OCI-LY7 (cell line): ENCODE results near the gene SMIM45.

Source experiments
- BruUV-seq: library from RNA; stranded (reverse); fragments of 400-500 nt; replicated peaks from 2 replicates; lab custom pipeline; 2021; lab: Mats Ljungman, UMichigan
- CTCF ChIA-PET: fragments of 300-600 bp; sonication (Branson Sonifier 250); formaldehyde crosslinking; loops from one replicate; lab custom pipeline; 2022; ENCODE audit warnings: antibody characterized with exemption; ENCODE audit not compliant: unreplicated experiment; lab: Charles Lee
- POLR2A ChIA-PET: fragments of 300-600 bp; sonication (Branson Sonifier 250); formaldehyde crosslinking; loops from one replicate; lab custom pipeline; 2022; ENCODE audit warnings: antibody characterized with exemption; lab: Charles Lee
- DNase-seq: peaks from one replicate; pipeline ENCODE4 v3.0.0-alpha.2; 2015; ENCODE audit warnings: low spot score
- H2AFZ ChIP-seq: fragments of 200-600 bp; sonication (generic), shearing (Covaris generic); 2 replicates; pipeline ENCODE4 v1.6.1; 2014; ENCODE audit warnings: mild to moderate bottlenecking, antibody characterized with exemption, low read length, moderate library complexity
- H3K27ac ChIP-seq: fragments of 200-600 bp; sonication (generic); 2 replicates; pipeline ENCODE4 v1.5.1; 2014; ENCODE audit warnings: mixed run types, low read depth, mild to moderate bottlenecking, moderate library complexity, low read length, inconsistent platforms; ENCODE audit not compliant: poor library complexity, severe bottlenecking
- H3K36me3 ChIP-seq: fragments of 200-600 bp; sonication (generic); 2 replicates; pipeline ENCODE4 v1.6.1; 2014; ENCODE audit warnings: mild to moderate bottlenecking, antibody characterized with exemption, low read length, moderate library complexity, mixed read lengths; ENCODE audit not compliant: insufficient read depth
- H3K4me1 ChIP-seq: fragments of 200-600 bp; sonication (generic); 2 replicates; pipeline ENCODE4 v1.5.1; 2014; ENCODE audit warnings: mild to moderate bottlenecking, low read length; ENCODE audit not compliant: insufficient read depth, poor library complexity, severe bottlenecking
- H3K4me2 ChIP-seq: fragments of 200-600 bp; sonication (generic); 2 replicates; pipeline ENCODE4 v1.6.1; 2014; ENCODE audit warnings: mild to moderate bottlenecking, low read length
- H3K4me3 ChIP-seq: fragments of 200-600 bp; sonication (generic); 2 replicates; pipeline ENCODE4 v1.5.1; 2014; ENCODE audit warnings: mild to moderate bottlenecking, low read depth, low read length; ENCODE audit not compliant: poor library complexity, severe bottlenecking
- H3K79me2 ChIP-seq: fragments of 200-600 bp; sonication (generic); 2 replicates; pipeline ENCODE4 v1.6.1; 2016; ENCODE audit warnings: low read depth, mild to moderate bottlenecking, low read length, moderate library complexity, mixed read lengths; ENCODE audit not compliant: insufficient read depth
- H3K9me2 ChIP-seq: fragments of 200-600 bp; sonication (generic); 2 replicates; pipeline ENCODE4 v1.6.1; 2016; ENCODE audit warnings: mild to moderate bottlenecking, low read length, mixed read lengths; ENCODE audit not compliant: insufficient read depth
- H3K9me3 ChIP-seq: fragments of 200-600 bp; sonication (generic); 2 replicates; pipeline ENCODE4 v1.6.1; 2014; ENCODE audit warnings: mild to moderate bottlenecking, mixed run types, low read length, mixed read lengths
- H4K20me1 ChIP-seq: fragments of 200-600 bp; sonication (generic); 2 replicates; pipeline ENCODE4 v1.6.1; 2014; ENCODE audit warnings: mild to moderate bottlenecking, antibody characterized with exemption, low read length, moderate library complexity, mixed read lengths; ENCODE audit not compliant: insufficient read depth
- CTCF ChIP-seq: fragments of 200-600 bp; sonication (generic); conservative IDR thresholded peaks from 2 replicates; pipeline ENCODE4 v1.5.1; 2014; ENCODE audit warnings: mild to moderate bottlenecking, antibody characterized with exemption, low read length, moderate library complexity, mixed read lengths
- EZH2phosphoT487 ChIP-seq: fragments of 200-600 bp; sonication (generic); IDR thresholded peaks from 2 replicates; pipeline ENCODE4 v1.6.1; 2018; ENCODE audit warnings: low read depth, borderline replicate concordance, mild to moderate bottlenecking, mixed run types, antibody characterized with exemption, low read length, moderate library complexity, mixed read lengths
- intact Hi-C: fragments of 100-400 bp; cut with micrococcal nuclease; formaldehyde crosslinking; loops from one replicate; pipeline ENCODE4 v1.10.0; 2022; ENCODE audit not compliant: unreplicated experiment

The SMIM45 gene

GRCh38 chr22:41906822-41907221 lies 45.1 kb upstream of the SMIM45 start:
- Histone ChIP-seq H3K9me2 (no peaks in the 10 kb centered on the region), H3K4me1 (peaks cover 12% of the 10 kb centered on the region), H2AFZ (no peak overlapping the region), H3K9me3 (no peaks in the 10 kb centered on the region), H3K79me2 (no peaks in the 10 kb centered on the region), H4K20me1 (no peaks in the 10 kb centered on the region), H3K4me2 (no peak overlapping the region), H3K4me3 (no peak overlapping the region), H3K36me3 (peaks cover 62% of the 10 kb centered on the region), H3K27ac (no peak overlapping the region)
- TSS peak; percentile 77 for BruUV-seq
- DNase-seq, result no peak
- TF ChIP-seq CTCF, result no peak
- no peak for TF ChIP-seq EZH2phosphoT487
- intact Hi-C loops, result no loop called here
- POLR2A ChIA-PET, result no interaction called here
- CTCF ChIA-PET, result no interaction called here

- H3K9me2 ChIP-seq, result no peaks in the 10 kb centered on the region
- no peaks in the 10 kb centered on the region for H3K9me3 ChIP-seq
- no peak for TF ChIP-seq CTCF
- TF ChIP-seq EZH2phosphoT487, result no peak
- no peak overlapping the region for H3K27ac ChIP-seq
- H3K36me3 ChIP-seq, result peaks cover 53% of the 10 kb centered on the region
- H3K4me2 ChIP-seq, result no peak overlapping the region
- no peaks in the 10 kb centered on the region for H4K20me1 ChIP-seq
- H3K79me2 ChIP-seq, result no peaks in the 10 kb centered on the region
- H3K4me3 ChIP-seq, result no peak overlapping the region
- DNase-seq, result no peak
- ChIA-PET CTCF (no interaction called here), POLR2A (no interaction called here)
- BruUV-seq, result no TSS peak
- no peak overlapping the region for H2AFZ ChIP-seq
- H3K4me1 ChIP-seq, result peaks cover 12% of the 10 kb centered on the region
- intact Hi-C loops, result no loop called here
Observed at GRCh38 chr22:41907436-41908401, 44.2 kb upstream of the SMIM45 start.
